NCI-H2081 treated with DMSO at 0.1 percent for 48 hours (cell line): ENCODE measurements around the gene CGNL1.
A peak's percentile ranks its signal among the peaks of the same experiment; 100 is the strongest.

Experiments
- DNase-seq: peaks from one replicate; lab custom pipeline; 2025; lab: John Stamatoyannopoulos, UW

The CGNL1 gene

DNA sequence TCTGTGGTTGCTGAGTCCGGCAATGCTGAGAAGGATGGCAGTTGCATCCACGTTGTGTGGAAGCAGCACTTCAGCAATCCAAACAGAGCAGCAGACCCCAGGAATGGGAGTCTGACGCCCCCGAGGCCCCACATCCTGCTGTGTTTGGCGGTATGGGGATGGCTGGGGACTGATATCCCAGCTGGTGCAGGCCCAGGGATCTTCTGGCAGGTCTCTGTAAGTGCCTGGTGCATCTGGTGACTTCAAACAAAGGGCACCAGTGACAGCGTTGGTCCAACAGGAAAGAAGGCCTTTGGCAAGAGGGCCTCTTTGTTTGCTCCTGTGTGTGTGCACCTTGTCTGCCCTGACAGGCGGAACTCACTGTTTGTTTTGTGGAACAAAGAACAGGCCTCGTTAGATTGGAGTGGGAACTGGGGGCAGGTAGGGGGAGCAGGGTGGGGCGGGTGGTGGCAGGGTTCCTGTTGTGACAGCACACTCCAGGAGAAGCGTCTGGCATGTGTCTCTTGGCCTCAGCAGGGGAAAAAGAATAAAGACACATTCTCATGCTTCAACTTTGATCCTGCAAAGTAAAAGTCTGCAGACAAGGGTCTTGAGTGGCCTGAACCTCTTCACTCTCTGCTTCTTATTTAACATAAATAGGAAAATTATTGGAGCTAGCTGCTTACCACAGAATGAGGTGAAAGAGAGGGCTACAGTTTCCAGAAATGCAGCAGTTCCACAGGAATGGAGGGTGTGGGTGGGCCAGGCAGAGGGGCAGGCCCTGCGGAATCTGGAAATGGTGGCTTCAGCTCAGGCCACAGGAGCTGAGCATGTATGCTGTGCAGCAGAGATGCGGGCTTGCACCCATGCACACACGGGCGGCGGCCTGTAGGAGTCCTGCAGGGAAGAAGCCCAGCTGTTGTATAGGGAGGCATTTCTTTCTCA is 120.9 kb downstream of the CGNL1 start:
- DNase-seq: peak; percentile 80

DNA sequence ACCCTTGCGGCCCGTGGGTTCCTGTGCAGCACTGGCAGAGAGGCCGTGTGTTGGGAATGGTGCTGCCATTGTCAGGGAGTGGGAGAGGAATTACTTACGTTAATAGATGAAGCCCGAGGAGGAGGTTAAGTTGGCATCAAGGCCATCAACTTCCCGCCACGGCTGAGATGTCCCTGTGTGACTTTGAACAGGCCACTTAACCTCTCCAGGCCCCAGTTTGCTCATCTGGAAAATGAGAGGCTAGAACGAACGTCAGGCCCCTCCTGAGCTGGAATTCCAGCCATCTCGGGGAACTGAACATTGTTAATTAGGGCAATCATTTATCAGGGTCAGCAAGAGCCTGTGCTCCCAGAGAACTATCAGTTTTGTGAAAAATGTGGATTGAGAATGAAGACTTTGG is 124.0 kb downstream of the CGNL1 start:
- DNase-seq: no peak

DNA sequence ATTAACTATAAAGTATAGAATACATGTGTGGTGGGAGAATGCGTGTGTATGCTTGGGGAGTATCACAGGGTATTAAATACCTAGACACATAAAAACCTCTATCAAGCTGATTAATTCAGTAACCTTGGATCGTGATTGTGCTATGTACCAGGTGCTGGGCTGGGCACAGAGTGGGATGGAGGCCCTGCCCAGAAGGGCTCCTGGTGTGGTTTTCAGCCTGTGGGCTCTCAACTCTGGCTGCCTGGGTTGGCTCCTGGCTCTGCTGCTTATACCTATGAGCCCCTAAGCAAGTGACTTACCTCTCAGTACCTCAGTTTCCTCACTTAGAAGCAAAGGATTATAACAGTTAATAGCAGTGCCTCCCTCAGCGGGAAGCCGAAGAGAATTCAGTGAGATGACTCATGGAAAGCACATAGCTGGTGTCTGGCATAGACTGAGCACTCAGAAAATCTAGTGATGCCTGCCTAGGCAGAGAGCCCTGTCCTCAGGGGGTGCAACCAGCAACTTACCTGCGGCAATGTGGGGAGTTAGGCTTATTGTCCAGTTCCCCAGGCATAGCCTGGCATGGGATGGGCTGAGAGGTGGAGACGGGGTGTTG is 124.8 kb downstream of the CGNL1 start:
- DNase-seq: no peak

GRCh38 chr15:57502116-57502515 is 125.8 kb downstream of the CGNL1 start:
- DNase-seq: no peak

- DNase-seq: no peak
These were observed 126.9 kb downstream of the CGNL1 start for GRCh38 chr15:57503051-57503702.

- no peak for DNase-seq
These were observed 127.8 kb downstream of the CGNL1 start for GRCh38 chr15:57503911-57504598.

GRCh38 chr15:57504599-57504940 is 128.3 kb downstream of the CGNL1 start:
- no peak for DNase-seq

GRCh38 chr15:57505056-57505715 is 128.9 kb downstream of the CGNL1 start:
- no peak for DNase-seq

DNA sequence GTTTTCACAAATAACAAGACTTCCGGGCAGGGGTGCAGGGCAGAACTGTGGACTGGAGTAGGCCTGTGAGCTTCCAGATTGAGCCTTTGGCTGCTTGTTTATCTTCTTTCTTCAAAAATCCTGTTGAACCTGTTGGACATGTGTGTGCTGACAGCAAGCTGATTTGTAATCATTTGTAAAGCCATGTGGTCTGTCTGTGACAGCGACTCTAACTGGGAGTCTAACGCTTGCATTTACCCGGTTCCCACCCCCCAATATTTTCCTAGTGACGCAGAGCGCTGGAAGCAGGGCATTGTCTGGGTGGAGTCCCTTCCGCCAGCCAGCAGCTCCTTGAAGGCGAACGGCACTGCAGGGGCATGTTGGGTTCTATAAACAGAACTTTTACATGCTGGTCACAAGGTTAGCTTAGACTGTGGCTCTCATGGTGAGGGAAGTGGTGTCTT is 129.7 kb downstream of the CGNL1 start:
- no peak for DNase-seq

- DNase-seq: no peak
These were observed 130.1 kb downstream of the CGNL1 start for GRCh38 chr15:57506422-57506821.

- DNase-seq: no peak
These were observed 130.8 kb downstream of the CGNL1 start for GRCh38 chr15:57507111-57507510.

DNA sequence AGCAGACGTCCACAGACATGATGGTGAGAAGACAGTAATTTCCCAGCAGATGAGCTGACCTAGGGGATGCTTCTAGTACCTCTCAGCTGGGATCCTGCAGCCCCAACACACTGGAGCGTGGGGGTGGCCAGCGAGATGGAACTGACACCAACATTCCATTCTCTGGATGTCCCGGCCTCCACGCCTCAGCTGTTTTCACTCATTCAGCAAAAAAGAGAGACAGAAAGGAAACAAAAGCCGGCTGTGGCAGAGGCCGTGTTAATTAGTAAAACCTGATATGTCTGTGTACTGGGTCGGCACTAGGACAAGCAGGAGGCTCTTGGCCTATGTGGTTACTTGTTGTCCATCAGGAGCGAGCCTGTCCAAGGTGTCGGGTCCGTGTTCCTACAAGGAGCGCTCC is 132.8 kb downstream of the CGNL1 start:
- DNase-seq: no peak

DNA sequence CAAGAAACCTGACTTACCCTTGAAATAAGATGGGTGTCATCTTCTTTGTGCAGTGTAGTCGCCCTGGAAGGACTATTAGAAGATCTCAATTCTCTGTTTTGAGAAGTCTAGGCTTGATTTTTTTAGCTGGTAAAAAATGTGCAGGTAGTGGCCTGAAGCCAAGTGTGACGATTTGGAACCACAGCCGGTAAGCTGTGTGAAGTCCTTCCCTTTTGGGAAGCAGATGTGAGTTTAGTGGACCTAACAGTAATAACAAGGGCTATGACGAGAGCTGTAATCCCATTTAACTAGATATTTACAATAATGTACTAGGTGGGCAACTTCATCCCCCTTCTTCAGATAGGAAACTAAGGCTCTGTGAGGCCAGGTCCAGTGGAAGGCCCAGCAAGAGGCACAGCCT is 133.7 kb downstream of the CGNL1 start:
- no peak for DNase-seq

GRCh38 chr15:57510647-57511046 is 134.3 kb downstream of the CGNL1 start:
- no peak for DNase-seq

DNA sequence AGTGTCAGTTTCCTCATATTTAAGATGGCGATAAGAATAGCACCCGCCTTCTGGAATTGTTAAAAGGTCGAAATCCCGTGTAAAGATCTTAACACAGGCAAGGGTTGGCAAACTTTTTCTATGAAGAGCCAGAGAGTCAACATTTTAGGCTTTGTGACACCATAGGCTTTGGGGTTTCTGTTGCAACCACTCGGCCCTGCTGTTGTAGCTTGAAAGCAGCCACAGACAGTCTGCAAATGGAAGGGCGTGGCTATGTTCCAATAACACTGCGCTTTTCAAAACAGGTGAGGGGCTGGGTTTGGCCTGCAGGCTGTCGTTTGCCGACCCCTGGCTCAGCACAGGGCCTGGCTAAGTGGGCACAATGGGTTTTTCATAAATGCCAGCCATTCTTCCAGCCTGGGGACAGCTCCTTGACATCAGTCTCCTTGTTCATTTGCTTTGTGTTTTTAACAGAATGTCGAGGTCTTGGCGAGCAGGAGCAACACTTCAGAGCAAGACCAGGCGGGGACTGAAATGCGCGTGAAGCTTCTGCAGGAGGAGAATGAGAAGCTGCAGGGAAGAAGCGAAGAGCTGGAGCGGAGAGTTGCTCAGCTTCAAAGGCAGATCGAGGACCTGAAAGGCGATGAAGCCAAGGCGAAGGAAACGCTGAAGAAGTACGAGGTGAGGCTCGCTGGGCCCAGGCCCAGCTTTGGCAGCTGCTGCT is 140.2 kb downstream of the CGNL1 start:
- DNase-seq: no peak

- no peak for DNase-seq
These were observed 140.8 kb downstream of the CGNL1 start for GRCh38 chr15:57517030-57517671.

DNA sequence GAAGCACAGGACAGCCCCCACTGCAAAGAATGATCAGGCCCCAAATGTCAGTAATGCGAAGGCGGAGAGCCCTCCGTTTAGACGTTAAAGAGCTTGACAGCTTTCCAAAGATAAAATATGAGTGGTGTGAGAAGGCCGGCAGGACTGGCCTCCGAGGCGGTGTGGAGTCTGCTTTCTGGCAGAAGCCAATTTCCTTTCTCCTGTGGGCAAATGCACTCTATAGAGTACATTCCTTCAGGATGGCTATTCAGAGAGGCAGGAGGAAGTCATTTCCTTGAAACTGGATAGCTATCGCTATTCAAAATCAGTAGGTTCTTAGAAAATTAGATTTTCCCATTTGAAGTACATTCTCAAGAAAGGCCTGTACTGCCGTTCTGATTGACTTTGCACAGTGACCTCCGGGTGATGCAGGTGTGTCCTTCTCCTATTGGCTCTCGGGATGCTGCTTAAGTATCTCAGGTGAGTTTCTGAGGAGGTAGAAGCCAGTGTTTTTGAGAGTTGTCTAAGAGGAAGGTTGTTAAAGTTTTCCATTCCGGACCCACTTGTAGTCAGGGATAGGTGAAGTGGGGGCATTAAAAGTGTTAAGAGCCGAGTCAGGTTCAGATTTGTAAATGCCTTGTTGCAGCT is 142.6 kb downstream of the CGNL1 start:
- DNase-seq: no peak

DNA sequence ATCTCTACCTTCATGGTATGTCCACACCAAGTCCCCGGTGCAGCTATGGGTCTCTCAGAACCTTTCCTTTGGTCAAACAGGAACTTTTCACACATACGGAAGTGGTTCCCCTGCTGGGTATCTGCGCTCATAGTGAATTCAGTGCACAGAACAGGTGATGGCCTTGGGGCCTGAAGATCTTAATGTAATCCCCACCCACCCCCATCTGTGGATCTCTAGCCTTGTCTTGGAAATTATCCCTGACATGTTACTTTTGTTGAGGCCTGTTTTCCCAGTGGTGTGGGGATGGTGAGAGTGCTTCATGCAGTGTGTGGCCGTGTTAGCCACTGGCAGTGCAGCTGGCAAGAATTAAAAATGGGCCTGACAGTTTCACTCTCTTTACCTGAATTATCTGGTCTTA is 143.5 kb downstream of the CGNL1 start:
- DNase-seq: no peak

DNA sequence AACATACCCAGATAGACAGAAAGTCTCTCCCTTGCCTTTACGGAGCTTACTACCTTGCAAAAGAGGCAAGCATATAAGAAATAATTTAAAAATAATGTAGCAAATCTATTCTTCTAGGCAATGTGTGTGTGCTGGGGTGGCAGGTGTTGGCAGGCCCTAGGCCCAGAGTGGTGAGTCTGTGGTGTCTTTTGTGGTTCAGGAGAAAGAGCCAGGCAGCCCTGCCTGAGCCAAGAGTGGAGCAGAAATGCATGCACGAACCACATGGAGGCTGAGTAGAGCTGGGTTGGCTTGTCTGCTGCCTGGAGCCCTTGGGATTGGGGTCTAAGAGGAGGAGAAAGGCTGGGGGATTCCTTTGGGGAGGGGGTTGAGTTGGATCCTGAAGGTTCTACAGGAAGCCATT is 145.2 kb downstream of the CGNL1 start:
- DNase-seq: no peak

- no peak for DNase-seq
These were observed 145.8 kb downstream of the CGNL1 start for GRCh38 chr15:57522148-57522547.
